GM21447 (cell line): ENCODE results near the gene RPS26.
A peak's percentile ranks its signal among the peaks of the same experiment; 100 is the strongest.
"Not testable (repeated sequence)": the region's sequence is repeated elsewhere in the genome, so short reads cannot be mapped to it uniquely, and the experiment has no call there.

Experiments used
- ATAC-seq: cut with Tn5 transposase; IDR thresholded peaks from one replicate; pipeline ENCODE4 v1.9.1; 2021; ENCODE audit not compliant: unreplicated experiment

RPS26 gene

DNA sequence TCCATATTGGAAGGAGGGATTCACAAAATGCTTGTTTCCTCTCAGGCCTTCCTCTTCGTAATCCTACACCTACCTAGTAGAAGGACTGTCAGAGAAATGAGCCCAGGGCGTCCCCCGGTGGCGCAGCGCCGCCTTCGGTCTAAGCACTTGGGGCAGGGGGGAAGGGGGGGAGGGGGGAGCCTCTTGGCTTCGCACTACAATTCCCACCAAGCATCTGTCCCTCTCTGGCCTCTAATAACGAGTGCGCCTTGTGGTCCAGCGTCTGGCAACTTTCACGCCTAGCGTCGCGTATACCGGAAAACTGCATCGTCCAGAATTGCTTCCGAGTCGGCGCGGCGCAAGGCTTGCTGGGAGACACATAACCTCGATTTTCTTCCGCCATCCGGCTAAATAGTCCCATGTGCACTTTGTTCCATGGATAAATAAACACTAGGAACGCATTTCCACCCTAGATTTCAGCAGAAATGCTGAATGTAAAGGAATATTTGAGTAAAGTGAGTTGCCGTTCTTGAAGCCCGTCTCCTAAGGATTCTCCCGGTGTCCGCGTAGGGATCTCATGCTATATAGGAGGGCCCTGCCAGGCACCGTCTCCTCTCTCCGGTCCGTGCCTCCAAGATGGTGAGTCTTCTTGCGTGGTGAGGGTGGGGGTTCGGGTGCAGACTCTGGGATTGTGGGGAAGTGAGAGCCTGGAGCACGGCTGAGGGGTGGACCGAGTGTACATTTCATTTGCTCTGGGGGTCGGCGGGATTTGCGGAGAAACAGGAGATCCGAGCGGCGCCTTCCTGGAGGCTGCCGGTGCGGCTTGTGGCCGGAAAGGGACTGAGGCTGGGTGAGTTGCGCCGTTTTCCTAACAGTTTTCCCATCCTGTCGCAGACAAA, at the start of gene RPS26:
Gene RPS26 (plus strand): TSS at position 367 of the 878 bp plus-strand sequence. CDS start 249 bp downstream, at position 616.
- peak; percentile 93 for ATAC-seq

DNA sequence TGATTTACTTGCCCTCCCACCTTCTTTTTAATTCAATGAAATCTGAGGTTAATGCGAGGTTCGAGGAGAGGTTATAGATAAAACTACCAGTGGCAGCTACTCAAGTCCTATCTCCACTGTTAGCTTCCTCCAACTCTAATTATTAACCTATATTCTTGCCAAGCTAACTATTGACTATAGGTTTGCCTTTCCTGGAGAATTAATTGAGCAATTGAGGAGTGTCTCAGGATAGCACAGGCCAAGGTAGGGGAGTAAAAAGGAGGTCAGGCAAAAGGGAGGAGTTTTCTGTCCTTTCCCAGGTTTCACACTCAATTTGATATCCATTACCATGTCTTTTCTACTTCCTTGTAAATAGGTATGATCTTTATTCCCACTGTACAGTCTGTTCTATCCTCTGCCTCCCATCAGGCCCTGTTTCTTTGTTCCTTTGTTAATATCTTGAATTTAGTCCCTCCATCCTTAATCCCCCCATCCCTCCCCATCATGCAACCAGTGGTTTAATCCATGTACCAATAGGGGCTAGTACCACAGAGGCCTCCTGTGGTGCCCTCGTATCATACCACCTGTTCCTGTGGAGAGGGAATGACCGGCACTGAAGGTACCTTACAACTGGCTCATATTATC, 48.4 kb upstream of the RPS26 start:
- ATAC-seq, result no peak

GRCh38 chr12:55995366-55995765, 46.4 kb upstream of the RPS26 start:
- ATAC-seq, result no peak

DNA sequence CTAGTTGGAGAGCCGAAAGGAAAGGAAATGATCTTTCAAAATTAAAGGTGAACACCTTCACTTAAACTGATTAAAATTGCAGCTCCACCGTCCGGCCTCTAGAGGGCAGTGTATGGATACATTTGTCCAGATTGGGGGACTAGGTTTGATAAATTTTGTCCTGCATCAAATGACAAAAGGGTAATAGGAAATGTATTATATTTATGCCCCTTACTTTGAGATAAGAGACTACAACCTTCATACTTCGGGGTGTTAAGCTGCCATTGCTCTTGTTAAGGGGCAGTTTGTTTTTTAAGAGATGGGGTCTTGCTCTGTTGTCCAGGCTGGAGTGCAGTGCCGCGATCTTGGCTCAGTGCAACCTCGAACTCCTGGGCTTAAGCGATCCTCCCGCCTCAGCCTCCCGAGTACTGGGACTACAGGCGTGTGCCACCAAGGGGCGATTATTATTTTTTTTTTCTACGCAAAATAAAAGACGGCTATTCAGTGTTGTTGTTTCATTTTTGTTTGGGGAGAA, 45.5 kb upstream of the RPS26 start:
- no peak for ATAC-seq

DNA sequence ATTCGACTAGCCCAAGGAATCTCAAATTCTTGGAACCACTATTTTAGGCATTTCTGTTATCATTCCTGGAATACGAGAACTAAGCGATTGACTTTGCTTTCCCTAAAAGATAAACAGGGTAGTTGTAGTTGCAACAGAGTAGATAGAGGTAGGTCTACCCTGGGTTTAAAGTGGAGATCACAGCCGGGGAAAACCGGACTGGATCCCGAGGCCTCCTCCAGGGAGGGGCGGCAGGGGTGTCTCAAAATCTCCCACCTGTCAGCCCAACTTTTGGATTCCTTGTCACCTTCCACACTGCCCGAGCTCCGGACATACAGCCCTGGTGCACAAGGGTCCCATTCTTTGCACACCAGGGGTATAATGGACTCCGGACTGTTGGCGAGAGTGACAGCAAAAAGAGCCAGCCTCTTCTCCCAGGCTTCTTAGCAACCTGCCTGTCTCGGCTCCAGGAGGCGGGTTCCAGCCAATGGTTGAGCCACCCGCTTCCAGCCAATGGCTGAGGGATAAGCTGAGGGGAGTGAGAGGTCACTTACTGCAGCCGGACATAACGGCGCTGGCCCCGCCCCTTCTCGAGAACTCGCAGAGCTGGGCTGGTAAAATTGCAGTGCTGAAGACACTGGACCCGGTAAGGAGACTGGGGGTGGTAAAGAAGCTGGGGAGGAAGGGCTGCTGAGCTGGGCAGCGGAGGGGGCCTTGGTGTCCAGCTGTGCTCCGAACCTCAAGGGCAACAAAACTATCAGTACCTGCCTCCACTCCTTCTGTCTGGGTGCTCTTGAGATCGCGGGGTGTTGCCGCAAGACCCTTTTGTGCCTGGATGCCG, 44.8 kb upstream of the RPS26 start, which contains the start of gene SUOX:
Gene SUOX (plus strand): TSS at position 562 of the 820 bp plus-strand sequence. CDS start 4,946 bp downstream, outside the sequence.
- peak; percentile 98 for ATAC-seq

DNA sequence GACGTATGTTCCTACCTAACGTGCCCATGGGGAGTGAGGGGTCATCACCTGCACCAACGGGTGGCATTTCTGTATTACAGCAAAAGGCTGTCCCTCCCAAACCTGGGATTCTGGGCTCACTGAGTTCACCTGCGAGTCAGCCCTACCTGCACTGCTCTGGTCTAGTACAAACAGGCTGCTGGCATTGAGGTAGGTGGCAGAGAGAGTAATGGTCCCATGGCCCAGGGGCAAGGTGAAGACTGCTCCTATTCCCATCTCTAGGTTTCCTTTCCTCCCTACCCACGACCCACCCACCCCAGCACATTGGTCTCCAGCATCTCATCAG, 44.2 kb upstream of the RPS26 start:
- no peak for ATAC-seq

- ATAC-seq, result not testable (repeated sequence)
Measured at GRCh38 chr12:55999522-55999921, 42.2 kb upstream of the RPS26 start.

- ATAC-seq, result not testable (repeated sequence)
Measured at GRCh38 chr12:55999999-56000540, 41.6 kb upstream of the RPS26 start.

GRCh38 chr12:56001487-56002100, 40.1 kb upstream of the RPS26 start:
- ATAC-seq, result no peak

DNA sequence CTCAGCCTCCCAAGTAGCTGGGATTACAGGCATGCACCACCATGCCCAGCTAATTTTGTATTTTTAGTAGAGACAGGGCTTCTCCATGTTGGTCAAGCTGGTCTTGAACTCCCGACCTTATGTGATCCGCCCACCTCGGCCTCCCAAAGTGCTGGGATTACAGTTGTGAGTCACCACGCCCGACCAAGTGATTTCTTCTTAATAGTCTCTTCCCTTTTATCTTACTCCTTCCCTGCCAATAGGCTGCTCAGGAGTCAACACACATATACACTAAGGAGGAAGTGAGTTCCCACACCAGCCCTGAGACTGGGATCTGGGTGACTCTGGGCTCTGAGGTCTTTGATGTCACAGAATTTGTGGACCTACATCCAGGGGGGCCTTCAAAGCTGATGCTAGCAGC, 38.3 kb upstream of the RPS26 start:
- not testable (repeated sequence) for ATAC-seq

- no peak for ATAC-seq
Measured at GRCh38 chr12:56004211-56004610, 37.5 kb upstream of the RPS26 start.

DNA sequence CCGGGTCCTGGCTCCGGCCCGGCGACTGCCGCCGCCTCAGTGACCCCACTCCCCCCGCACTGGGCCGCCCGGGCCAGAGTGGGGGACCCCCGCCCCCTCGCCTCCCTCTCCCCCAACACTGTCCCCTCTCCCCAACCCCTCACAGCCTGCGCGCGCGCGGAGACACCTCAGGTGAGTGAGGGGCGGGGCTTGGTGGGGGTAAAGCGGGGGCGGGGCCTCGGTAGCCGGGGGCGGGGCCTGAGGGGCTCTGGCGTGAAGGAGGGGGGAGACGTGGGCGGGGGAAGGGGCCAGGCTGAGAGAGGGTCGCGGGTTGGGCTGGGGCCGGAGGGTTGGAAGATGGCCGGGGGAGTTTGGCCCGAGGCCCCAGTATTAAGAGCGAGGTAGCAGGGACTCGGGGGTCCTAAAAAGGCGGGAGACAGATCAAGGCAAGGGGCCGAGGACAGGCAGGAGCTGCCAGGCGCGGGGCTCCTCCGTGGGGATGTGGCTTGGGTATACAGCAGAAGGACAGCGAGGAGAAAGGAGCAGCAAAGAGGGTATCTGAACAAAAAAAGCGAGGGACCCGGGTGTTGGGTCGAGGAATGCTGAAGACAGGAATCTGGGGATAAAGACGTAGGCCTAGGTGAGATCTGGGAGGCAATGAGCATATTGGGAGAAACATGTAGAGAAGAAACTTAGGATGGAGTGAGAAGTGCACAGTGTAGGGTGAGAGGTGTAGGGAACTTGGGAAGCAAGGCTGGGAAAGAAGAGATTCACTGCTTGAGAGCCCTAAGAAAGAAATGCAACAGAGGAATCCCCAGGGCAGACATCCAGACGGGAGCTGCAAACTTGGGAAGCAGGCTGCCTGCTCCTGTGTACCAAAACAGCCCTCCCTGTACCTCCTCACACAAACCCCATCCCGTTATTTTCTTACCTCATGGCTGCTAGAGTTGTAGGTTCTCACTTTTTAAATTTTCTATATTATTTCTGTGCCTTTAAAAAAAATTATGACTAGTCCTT, 33.9 kb upstream of the RPS26 start:
- ATAC-seq, result peak; percentile 56

GRCh38 chr12:56010111-56010570, 31.6 kb upstream of the RPS26 start:
- ATAC-seq, result no peak

GRCh38 chr12:56011509-56012090, 30.1 kb upstream of the RPS26 start:
- no peak for ATAC-seq

DNA sequence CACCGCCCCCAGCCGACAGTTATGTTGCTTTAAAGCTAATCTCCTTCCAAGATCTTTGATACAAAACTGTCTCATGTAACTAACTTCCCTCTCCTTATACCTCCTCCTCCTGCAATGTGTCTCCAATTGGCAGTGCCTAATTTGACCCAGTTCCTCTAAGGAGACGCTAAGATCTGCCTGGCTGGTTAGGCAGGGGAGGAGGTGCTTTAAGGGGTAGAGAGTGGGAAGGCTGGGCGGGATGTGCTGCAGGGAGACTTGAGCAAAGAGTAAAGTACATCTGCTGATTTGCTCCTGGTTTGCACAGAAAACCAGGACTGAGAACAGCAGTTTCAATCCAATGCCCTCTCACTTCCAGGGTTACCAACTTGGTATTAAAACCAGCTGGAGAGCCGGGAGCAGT, 28.2 kb upstream of the RPS26 start:
- no peak for ATAC-seq

DNA sequence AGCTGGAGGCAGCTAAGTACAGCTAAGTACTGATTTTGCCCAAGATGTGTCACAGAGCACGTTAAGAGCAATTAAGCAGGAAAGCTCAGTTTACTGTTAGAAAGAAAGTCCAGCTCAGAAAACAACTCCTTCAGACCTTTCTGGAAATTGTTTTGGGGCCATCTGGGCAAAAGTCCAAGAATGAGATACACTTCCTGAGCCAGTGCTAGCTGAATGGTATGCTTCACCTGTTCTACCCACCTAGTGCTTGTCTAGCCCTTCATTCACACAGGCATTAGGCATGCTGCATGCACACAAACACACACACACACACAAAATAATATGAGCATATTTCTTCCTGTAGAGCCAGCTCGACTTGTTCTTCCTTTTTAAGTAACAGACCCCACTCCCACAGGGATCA, 27.5 kb upstream of the RPS26 start:
- no peak for ATAC-seq

- no peak for ATAC-seq
Measured at GRCh38 chr12:56017181-56017580, 24.5 kb upstream of the RPS26 start.

- no peak for ATAC-seq
Measured at GRCh38 chr12:56018356-56018755, 23.4 kb upstream of the RPS26 start.
